Activated naive CD4-positive, alpha-beta T cell treated with anti-CD3 and anti-CD28 coated beads, Interleukin-2, amount 50 U/mL, for 16 hours (primary cell): Measurements from ENCODE around the gene RAD51B.
"Not testable (repeated sequence)": the region's sequence is repeated elsewhere in the genome, so short reads cannot be mapped to it uniquely, and the experiment has no call there.

ENCODE experiments used
- DNase-seq: peaks from one replicate; pipeline ENCODE4 v3.0.0-alpha.2; 2020

Gene RAD51B

GRCh38 chr14:68424443-68425172 lies 605.0 kb downstream of the RAD51B start:
- DNase-seq = no peak

DNA sequence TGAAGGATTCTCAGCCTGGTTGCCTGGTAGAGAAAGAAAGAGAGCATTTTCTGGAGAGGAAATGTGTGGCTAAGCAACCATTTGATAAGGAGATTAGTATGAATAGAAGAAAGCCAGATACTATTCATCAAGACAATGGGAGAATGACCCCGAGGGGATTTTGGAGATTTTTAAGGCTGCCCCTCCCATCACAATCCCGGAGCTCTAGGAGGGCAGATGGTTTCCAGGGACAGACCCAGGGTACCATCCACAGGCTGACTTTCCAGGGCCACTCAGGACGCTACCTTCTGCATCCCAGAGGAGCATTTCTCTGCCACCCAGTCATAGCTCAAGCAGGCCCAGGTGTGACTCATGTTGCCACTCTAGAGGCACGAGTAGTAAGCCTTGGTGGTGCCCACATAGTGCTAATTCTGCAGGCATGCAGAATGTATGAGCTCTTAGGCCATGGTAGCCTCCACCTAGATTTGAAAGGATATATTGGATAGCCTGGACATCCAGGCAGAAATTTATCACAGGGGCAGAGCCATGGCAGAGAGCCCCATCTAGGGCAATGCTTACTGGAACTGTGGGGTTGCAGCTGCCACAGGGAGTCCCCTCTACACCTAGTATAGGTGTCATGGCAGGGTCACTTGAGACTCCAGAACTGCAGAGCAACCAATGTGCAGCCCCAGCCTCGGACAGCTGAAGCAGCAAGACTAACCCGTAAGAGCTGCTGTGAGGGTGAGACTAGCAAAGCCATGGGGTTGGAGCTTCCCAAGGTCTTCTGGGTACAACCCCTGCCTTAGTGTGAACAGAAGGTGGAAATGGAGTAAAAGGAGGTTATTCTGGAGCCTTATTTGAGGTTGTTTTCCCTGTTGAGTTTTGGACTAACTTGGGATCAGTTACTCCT lies 607.3 kb downstream of the RAD51B start:
- DNase-seq = no peak

GRCh38 chr14:68427550-68427890 lies 607.9 kb downstream of the RAD51B start:
- no peak for DNase-seq

DNA sequence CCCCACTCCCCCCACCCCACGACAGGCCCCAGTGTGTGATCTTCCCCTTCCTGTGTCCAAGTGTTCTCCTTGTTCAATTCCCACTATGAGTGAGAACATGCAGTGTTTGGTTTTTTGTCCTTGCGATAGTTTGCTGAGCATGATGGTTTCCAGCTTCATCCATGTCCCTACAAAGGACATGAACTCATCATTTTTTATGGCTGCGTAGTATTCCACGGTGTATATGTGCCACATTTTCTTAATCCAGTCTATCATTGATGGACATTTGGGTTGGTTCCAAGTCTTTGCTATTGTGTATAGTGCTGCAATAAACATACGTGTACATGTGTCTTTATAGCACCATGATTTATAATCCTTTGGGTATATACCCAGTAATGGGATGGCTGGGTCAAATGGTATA lies 609.3 kb downstream of the RAD51B start:
- DNase-seq = not testable (repeated sequence)

GRCh38 chr14:68434173-68434572 lies 614.6 kb downstream of the RAD51B start:
- DNase-seq = peak; percentile 12

DNA sequence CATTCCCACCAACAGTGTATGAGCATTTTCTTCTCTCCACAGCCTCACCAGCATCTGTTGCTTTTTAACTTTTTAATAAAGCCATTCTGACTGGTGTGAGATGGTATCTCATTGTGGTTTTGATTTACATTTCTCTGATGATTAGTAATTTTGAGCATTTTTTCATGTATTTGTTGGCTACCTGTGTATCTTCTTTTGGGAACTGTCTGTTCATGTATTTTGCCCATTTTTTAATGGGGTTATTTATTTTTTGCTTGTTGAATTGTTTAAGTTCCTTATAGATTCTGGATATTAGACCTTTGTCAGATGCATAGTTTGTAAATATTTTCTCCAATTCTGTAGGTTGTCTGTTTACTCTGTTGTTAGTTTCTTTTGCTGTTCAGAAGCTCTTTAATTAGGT lies 616.1 kb downstream of the RAD51B start:
- not testable (repeated sequence) for DNase-seq

- no peak for DNase-seq
Measured at GRCh38 chr14:68439676-68440075, 620.1 kb downstream of the RAD51B start.

- DNase-seq = no peak
Measured at GRCh38 chr14:68440820-68441219, 621.2 kb downstream of the RAD51B start.

- DNase-seq = no peak
Measured at GRCh38 chr14:68441542-68441941, 622.0 kb downstream of the RAD51B start.

DNA sequence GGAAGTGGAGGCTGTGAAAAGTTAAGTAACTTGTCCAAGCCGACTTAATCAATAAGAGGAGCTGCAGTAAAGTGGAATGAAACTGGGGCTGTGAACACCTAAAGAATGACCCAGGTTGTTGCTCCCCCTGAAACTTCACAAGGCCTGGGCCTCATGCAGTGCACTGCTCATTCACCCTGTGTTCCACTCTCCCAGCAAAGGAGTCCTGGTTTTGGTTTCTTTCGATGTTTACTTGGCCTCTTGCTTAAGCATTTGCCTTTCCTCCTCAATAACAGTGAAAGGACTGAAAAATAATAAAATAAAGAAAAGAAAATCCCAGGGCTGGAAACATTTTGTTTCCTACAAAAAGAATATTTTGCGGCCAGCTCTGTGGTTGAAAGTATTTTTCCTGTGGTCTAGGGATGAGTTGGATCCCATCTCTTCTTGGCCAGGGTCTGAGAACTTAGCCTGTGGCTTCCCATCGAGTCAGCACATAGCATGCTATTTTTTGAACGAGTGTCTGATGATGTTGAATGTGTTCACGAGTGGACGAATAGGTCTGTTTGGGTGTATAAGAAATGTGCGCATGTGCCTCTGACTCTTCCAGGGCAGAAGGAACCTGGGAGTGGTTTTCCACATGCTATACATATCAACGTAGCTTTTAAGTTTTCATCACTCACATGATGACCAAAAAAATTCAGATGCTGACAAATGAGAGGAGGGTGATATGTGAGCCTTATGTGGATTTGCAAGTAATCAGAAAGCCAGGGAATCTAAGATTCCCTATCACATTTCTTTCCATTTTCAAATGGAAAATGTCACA lies 623.5 kb downstream of the RAD51B start:
- no peak for DNase-seq

DNA sequence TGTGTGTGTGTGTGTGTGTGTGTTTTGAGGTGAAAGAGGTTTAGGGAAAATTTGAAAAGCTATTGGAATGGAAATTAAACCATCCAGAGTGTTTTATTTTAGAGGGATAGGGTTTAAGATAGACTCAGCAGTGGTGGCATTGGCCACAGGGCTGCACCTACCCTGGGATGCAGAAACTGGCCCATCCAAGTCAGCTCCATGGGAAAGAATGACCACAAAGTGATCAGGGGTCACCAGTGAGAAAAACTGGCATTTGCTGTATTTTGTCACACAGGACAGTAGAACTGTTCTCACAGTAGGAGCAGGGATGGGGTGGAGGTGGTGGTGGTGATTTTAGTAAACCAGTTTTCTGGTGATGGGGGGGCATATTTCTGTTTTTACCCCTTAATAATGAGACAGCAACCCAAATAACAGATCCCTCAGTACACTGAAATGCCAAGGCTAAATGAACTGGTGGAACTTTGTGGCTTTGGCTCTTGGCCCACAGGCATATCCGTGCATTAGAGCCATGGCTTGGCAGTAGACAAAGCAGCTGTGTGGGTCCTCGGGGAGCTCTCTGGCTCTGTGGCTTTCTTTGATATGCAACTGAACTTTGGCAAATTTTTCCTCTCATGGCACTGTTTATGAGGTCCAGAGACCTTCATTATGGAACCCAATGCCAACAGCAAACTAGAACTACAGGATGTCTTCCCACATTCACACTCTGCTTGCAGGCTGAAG lies 625.0 kb downstream of the RAD51B start:
- DNase-seq = no peak

DNA sequence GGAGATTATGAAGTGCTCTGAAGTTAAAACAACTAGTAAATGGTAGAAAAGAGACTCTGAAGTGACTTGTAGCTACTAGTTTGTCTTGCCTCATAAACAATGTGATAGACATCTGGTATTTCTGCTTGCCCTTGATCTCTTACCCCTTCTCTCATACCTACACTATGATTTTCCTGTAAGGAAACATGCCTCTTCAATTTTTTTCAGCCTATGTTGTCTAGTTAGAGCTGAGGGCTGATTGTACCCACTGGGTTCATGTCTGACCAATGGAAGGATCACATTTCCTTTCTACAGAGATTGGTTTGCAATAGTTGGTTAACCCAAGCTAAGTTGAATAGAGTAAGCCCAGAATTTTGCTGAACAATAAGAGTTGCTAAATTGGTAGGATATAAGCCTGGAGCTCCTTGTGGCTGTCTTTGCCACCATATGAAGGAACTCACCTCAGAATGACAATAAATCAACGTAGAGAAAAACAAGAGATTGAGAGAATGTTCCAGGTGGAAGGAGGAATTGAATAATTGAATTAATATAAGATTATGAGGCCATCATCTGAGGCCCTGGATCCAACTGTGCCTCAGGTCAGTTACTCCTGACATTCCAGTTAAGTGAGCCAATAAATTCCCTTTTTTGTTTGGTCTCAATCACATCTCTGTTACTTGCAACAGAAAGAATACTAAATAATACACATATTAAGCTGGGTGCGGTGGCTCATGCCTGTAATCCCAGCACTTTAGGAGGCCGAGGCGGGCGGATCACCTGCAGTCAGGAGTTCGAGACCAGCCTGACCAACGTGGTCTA lies 626.9 kb downstream of the RAD51B start:
- DNase-seq = no peak

DNA sequence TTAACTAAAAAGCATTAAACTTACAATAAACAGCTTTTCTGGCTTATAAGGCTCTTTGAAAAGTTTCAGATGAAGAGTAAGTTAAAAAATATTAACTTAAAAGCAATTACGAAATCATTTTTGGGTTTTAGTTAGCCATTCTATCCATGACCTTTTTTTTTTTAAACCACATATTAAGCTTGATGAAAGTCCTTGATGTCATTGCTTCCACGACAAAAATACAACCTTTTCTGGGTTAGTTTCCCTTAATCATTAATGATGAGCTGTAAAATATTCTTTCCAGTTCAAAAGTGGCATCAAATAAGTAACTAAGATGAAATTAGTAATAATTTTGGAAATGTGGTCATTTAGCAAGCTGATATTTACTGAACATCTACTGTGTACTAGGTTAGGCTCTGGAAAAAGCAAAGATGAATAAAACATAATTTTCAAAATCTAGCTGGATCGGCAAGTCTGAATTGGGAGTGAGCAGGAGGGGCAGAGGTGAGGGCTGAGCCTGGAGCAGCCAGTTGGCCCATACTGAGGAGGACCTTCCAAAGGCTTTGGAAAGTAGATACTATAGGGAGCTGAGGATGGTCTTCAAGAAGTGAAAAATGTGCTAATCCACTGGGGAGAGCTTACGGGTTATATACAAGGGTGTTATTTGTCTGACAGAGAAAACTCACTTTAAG lies 628.1 kb downstream of the RAD51B start:
- DNase-seq = no peak

DNA sequence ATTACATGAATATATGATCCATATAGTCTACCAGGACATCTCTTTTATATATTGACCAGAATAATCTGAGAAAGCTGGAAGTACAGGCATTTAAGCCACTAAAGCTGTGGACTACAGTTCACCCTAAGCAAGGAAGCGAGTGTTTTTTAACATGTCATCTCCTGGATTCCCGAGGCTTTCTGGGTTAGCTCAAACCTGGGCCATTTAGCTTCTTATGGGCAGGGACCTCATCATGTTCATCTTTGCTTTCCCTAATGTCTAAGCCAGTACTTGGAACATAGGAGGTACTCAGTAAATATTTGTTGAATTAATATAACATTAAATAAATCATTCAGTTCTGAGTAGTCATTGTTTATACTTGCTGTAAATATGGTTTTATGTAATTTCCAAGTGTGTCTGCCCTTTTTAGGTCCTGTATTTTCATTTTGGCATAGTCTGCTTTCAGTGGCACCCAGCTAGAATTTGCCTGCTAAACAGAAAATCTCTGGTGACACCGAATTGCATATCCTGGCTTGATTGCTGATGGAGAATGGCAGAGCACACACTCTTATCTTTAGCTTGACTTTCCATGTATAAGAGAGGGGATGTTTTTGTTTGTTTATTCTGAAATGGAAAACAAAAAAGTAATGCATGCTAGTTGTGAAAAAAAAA lies 628.8 kb downstream of the RAD51B start:
- DNase-seq = no peak

DNA sequence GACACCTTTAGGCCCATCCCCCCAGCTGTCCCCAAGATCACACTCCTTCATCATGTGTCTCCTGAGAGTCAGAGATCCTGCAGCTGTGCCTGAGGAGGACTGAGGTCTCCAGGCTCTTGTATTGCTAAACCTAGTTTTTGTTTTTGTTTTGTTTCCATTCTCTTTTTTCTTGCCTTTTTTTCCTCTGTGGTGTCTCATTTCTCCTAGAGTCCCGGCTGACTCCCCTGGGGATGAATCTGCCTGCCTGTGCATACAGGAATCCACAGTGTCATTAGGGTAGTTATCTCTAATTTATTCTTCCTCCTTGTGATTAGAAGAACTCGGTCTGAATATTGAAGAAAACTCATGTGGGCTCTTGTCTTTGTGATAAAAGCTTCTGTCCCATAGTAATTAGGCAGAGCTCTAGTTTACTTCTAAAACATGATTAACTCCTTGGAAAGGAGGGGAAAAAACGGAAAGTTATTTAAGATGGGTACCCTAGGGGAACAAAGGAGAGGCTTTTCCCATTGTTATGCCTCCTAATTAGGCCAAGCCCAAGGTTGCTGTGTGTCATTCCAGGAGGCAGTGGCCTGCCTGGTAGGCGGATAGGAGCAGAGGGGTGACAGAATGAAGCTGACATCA lies 630.1 kb downstream of the RAD51B start:
- DNase-seq = no peak

- no peak for DNase-seq
Measured at GRCh38 chr14:68450391-68451120, 631.0 kb downstream of the RAD51B start.

DNA sequence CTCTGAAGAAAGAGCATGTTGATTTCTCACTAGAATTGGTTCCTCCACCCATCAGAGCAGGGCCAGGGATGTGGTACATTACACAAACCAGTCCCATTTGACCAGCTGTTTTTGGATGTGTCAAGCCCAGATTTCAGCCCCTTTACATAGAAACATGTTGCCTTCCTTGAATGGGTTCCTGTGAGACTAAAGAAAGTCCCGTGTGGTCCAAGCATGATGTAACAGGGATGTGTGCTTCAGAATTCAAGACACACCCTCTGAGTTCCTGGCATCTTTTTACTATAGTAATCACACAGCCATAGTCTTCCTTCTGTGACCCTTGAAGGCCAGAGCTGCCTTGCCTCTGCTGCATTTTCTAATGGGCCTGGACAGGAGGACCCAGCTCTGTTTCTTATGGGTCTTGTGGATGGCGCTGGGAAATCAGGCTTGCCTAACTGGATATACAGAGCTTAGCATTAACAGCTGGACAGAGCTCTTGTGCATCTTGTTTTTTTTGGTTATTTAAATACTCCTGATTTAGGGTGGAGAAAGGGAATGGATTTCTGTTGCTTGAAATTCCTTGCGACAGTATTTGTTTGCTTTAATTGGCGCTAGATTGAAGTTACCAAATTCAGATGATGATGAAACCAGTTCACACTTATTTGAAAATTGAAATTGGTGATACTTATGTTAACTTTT lies 632.3 kb downstream of the RAD51B start:
- DNase-seq = no peak

GRCh38 chr14:68458253-68458652 lies 638.7 kb downstream of the RAD51B start:
- no peak for DNase-seq
